Frontal cortex (tissue), 4 donors: ENCODE results near the gene NDUFS7. TPM values are rescaled to one million over a fixed set of nuclear protein-coding genes. Genes with fewer than 3 reads are reported as not detected.
"Not testable (repeated sequence)": the region's sequence is repeated elsewhere in the genome, so short reads cannot be mapped to it uniquely, and the experiment has no call there.

Source experiments
- DNase-seq, 2 donors: peaks; one replicate each; pipeline ENCODE4 v3.0.0; 2012; ENCODE audit warnings: low spot score in 2 of 2
- FAIRE-seq: peaks from 2 replicates; lab custom pipeline; 2012; peaks lifted over from hg19 to GRCh38; lab: Jason Lieb, UNC
- total RNA-seq: library from RNA; depleted of rRNA; stranded (reverse); fragments of >200 nt; gene quantifications from one replicate; pipeline ENCODE4 v1.2.3, GENCODE V29; 2014
- donor health status: control.
- donor health status: control.
- donor health status: control.

NDUFS7 gene
- total RNA-seq, 1 donor from 2014 or later, result 27.7 TPM

- no peak for DNase-seq
- no peak for FAIRE-seq
These were observed 43.7 kb downstream of the NDUFS7 start for GRCh38 chr19:1427221-1427920.

DNA sequence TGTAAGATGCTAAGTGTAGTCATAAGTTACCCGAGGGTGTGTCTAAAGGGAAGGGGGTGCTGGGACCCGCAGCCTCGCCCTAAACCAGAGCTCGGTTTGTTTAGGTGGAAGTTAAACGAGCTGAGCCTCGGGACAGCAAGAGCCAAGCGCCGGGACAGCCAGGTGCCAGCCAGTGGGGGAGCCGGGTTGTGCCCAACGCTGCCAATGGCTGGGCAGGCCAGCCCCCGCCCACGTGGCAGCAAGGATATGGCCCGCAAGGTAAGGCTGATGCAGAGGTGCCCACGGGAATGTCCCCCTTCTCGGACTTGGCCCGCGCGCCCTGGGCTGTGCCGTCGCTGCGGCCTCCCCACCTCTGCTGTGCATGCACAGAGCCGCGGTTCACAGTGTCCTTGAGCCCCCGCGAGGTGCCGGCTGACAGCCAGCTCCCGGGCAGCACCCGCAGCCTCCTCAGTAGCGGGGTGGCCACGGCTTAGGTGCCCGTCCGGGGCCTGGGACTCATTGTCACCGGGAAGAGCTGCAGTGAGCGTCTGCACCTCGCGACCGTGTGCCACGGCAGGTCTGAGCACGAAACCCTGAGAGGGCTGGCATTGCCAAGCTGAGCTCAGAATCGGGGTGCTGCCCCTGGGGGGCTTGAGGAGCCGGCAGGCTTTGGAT is 45.2 kb downstream of the NDUFS7 start:
- FAIRE-seq (no peak), DNase-seq (no peak)

- no peak for DNase-seq
These were observed 46.0 kb downstream of the NDUFS7 start for GRCh38 chr19:1429750-1430149.

DNA sequence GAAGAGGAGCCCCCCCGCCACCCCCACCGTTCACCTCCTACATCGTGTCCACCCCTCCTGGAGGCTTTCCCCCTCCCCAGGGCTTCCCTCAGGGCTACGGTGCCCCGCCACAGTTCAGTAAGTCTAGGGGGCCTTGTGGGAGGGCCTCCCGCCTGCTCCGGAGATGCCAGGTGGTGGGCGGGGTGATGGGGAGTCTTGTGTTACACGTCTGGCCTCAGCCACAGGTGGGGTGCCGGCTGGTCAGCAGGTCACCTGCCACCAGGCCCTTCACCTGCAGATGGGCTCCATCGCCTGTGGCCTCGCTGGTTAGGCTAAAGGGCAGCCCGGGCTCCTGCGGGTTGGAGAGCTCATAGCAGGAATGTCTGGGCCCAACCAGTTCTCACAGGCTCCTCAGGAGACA is 46.5 kb downstream of the NDUFS7 start:
- no peak for DNase-seq
- FAIRE-seq, result no peak

More at GRCh38 chr19:1429750-1430149, 46.0 kb downstream of the NDUFS7 start:
- no peak for FAIRE-seq

DNA sequence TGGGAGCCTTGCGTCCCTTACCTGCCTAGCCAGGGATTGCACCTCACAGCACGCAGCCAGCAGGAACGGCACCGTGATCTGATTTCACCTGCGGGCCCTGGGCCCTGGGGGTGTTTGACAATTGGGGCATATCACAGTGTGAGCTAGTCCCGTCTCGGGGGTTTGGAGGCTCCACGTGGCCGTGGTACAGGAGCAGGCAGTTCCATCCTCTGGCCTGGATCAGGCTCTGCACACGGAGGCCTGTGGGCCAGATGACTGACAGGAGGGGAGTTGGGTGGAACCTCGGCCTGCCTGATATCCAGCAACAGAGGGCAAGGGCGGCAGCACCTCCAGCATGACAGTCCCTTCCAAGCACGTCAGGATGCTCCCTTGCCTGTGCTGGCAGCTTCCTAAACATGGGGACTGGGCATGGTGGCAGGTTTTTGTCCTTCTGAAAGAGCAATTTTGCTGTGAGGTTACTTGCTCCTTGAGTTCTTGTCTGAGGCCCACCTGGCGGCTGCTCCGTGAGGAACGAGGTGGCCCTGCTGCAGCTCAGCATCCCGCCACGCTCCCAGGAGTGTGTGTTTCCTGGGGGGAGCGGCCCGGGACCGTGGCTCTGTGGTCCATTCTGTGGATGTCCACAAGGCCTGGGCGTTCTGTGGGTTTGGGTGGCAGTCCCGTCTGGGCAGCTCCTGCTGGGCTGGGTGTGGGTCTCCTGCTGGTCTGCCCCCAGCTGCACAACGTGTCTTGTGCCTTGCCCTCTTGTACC is 48.2 kb downstream of the NDUFS7 start:
- DNase-seq (no peak), FAIRE-seq (no peak)

DNA sequence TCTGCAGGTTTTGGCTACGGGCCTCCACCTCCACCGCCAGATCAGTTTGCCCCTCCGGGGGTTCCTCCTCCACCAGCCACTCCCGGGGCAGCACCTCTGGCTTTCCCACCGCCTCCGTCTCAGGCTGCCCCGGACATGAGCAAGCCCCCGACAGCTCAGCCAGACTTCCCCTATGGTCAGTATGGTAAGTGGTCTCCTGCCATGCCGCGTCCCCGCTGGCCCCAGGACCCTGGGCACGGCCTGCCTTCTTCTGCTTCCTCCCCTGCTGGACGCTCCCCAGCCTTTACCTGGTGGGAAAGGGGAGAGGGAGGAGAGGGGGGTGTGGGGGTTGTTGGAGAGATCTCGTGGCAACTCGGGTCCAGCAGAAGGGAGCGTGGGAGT is 48.8 kb downstream of the NDUFS7 start:
- FAIRE-seq, result no peak

DNA sequence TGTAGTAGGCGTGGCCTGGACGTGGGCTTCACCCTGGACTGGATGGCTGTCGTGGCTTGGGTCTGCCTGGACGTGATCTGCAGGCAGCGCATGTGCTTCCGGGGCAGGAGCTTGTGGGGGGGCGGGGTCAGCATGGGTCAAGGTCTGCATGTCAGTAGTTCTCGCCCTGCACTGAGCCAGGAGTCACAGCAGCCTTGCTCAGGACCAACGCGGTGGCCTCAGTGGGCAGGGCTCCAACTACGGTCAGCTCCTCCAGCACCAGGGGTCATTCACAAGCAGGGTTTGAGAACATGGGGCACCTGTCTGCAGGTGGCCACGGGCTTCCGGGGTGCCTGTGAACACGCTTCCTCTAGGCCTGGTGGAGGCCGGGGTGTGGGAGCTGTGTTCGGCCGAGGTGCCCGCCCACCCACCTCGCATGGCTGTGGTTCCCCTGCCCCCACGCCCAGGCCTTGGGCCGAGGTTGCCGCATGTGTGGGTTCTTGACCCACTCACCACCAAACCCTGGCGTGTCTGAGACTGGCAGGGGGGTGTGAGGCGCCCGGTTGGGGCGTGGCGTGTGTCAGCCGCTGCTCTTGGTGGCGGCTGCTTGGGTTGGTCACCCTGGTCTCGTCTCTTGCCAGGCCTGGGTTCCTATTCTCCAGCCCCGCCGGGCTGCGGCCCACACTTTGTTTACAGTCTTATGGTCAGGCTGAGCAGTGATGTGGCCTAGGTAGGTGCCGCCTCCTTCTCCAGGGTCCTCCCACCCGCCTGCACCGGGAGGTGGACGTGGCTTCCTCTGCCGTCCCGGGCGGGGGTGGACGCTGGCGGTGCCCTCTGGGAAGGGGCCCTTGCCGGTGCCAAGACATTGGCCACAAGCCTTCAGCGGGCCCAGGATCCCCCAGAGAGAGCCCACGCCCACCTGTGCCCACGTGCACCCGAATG is 49.7 kb downstream of the NDUFS7 start:
- DNase-seq, result no peak
- FAIRE-seq, result no peak

More for the DNA sequence above, 48.8 kb downstream of the NDUFS7 start:
- no peak for DNase-seq

DNA sequence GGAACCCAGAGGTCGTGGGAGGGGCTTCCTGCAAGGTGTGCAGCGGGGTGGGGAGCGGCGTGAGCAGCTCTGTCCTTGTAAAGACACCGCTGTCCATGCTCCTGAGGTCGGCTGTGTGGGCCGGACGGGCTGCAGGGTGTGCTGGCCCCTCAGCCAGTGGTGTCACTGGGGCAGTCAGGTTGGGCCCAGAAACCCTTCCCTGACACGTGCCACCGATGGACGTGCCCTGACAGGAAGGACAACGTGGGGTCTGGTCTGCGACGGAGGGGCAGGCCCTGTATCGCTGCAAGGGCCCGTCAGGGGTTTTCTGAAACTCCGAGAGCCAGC is 50.3 kb downstream of the NDUFS7 start:
- DNase-seq (no peak), FAIRE-seq (no peak)

GRCh38 chr19:1434577-1435060 is 50.9 kb downstream of the NDUFS7 start:
- FAIRE-seq (no peak), DNase-seq (no peak)

GRCh38 chr19:1435378-1435989 is 51.8 kb downstream of the NDUFS7 start:
- FAIRE-seq (no peak), DNase-seq (no peak)

DNA sequence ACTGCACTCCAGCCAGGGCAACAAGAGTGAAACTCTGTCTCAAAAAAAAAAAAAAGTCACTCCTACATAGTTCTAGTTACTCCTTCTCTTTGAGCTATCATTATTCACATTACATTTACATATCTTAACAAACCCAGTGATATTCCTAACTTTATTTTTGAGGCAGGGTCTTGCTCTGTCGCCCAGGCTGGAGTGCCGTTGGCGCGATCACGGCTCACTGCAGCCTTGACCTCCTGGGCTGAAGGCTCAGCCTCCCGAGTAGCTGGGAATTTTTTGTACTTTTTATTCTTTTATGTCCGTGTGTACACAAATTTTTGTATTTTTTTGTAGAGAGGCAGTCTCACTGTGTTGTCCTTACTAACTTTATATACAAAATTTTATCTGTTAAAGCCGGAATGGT is 53.9 kb downstream of the NDUFS7 start:
- DNase-seq, result no peak
- FAIRE-seq, result no peak

DNA sequence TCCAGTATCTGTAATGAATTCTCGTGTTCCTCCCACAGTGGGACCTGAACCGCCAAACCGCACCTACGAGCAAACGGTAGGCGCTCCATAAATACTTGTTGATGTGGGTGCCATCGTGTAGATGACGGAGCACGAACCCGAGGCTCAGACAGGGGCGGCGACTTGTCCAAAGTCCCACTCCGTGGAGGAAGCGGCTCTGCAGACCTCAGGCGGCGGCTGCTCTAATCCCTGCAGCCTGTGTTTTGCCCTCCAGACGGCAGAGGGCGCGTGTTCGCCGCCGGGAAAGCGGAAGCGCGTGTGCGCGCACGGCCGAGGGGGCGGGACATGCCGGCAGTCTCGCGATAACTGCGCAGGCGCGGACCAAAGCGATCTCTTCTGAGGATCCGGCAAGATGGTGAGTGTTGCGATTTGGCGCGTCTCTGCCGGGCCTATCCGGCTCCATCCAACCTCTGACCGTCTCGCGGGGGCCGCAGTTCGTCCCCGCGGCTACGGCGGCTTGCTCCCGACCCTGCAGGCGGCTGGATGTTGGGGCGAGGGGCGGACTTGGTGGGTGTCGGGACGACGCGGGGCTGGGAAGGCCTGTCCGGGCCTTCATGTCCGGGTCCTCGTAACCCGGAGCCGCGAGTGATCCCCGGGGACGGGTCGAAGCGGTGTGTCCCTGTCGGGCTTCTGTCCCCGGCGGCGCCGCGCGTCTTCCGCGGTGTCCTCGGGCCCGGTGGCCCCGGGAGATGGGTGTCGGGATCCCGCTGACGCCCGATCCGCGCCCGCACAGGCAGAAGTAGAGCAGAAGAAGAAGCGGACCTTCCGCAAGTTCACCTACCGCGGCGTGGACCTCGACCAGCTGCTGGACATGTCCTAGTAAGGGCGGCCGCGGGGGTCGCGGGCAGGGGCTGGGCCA is 54.6 kb downstream of the NDUFS7 start, which contains the start of gene RPS15:
Gene RPS15, plus strand, starts transcription at position 362 of the 898 bp plus-strand sequence. Its CDS starts 30 bp downstream, at position 392.
- FAIRE-seq (no peak), DNase-seq (peak; percentile 96 to 97)

DNA sequence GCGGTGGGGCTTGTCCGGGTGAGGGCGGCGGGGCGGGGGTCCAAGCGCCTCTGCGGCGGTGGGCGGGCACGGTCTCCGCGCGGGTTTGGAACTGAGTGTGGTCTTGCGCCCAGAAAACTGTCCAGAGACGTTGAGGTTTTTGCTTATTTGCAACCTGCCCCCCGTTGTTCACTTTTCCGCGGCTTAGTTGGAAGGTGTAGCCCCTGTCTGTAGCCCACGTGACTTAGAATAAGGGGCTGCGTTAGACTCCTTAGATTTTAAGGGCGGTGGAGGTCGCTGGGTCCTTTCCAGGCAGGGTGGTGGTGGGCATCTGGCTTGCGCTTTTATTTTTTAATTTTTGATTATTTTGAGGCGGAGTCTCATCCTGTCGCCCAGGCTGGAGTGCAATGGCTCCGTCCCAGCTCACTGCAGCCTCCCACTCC is 55.2 kb downstream of the NDUFS7 start:
- no peak for FAIRE-seq
- DNase-seq, result no peak

GRCh38 chr19:1439525-1440417 is 56.1 kb downstream of the NDUFS7 start:
- not testable (repeated sequence) for DNase-seq, FAIRE-seq

- DNase-seq, result no peak
- no peak for FAIRE-seq
These were observed 56.7 kb downstream of the NDUFS7 start for GRCh38 chr19:1440418-1440801.

- no peak for DNase-seq
- no peak for FAIRE-seq
These were observed 57.3 kb downstream of the NDUFS7 start for GRCh38 chr19:1441022-1441426.

DNA sequence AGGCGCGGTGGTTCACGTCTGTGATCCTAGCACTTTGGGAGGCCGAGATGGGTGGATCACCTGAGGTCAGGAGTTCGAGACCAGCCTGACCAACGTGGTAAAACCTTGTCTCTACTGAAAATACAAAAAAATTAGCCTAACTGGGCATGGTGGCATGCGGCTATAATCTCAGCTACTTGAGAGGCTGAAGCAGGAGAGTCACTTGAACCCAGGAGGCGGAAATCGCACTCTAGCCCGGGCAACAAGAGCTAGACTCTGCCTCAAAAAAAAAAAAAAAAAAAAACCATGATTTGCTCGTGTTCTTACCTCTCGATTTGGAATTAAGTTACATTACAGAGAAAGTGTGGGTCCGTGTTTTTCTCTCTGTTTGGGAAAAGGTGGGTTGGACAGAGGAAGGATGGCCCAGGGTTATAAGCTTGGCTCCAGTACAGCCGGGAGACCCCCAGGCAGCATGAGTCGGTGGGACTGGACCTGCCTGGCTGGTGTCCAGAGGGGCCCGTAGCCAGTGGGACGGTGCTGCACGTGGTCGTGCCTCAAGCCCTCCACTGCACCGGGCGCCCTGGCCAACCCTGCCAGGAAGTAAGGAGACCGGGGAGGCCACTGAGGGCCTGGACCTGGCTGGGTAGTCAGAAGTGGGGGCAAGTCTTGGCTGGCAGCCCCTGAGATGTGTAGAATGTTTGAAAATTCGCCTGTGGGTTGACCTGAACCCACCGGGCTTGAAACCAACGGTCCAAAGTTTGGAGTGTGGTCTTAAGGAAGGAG is 58.2 kb downstream of the NDUFS7 start:
- FAIRE-seq, result no peak
- no peak for DNase-seq
